ENCODE measurements around the gene DTD1.

DNA sequence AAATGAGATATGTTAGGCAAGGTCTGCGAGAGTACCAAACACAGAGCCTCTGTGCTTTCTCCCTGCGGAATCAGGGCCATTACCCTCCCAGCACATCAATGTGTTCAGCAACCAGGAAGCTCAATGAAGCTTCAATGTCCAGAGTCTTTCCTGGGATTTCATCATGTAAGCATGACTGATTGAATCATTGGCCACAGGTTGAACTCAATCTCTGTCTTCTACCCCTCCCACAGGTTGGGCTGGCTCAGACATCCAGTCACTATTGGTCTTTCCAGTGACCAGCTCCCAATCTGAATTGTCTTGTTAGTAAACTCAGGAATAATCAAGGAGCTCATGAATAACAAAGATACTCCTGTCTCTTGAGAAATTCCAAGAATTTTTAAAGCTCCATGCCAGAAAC lies 2.7 kb upstream of the DTD1 start:
- TF ChIP-seq, protein P1, sequence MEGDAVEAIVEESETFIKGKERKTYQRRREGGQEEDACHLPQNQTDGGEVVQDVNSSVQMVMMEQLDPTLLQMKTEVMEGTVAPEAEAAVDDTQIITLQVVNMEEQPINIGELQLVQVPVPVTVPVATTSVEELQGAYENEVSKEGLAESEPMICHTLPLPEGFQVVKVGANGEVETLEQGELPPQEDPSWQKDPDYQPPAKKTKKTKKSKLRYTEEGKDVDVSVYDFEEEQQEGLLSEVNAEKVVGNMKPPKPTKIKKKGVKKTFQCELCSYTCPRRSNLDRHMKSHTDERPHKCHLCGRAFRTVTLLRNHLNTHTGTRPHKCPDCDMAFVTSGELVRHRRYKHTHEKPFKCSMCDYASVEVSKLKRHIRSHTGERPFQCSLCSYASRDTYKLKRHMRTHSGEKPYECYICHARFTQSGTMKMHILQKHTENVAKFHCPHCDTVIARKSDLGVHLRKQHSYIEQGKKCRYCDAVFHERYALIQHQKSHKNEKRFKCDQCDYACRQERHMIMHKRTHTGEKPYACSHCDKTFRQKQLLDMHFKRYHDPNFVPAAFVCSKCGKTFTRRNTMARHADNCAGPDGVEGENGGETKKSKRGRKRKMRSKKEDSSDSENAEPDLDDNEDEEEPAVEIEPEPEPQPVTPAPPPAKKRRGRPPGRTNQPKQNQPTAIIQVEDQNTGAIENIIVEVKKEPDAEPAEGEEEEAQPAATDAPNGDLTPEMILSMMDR (IDR thresholded peaks at IDR 0.05) = no peak
- no peak for TF ChIP-seq EP300 (IDR thresholded peaks at IDR 0.05; ENCODE audit: borderline replicate concordance in 1 of 2, low read depth in 1 of 2, low read length in 1 of 2)
- TF ChIP-seq, protein P2, sequence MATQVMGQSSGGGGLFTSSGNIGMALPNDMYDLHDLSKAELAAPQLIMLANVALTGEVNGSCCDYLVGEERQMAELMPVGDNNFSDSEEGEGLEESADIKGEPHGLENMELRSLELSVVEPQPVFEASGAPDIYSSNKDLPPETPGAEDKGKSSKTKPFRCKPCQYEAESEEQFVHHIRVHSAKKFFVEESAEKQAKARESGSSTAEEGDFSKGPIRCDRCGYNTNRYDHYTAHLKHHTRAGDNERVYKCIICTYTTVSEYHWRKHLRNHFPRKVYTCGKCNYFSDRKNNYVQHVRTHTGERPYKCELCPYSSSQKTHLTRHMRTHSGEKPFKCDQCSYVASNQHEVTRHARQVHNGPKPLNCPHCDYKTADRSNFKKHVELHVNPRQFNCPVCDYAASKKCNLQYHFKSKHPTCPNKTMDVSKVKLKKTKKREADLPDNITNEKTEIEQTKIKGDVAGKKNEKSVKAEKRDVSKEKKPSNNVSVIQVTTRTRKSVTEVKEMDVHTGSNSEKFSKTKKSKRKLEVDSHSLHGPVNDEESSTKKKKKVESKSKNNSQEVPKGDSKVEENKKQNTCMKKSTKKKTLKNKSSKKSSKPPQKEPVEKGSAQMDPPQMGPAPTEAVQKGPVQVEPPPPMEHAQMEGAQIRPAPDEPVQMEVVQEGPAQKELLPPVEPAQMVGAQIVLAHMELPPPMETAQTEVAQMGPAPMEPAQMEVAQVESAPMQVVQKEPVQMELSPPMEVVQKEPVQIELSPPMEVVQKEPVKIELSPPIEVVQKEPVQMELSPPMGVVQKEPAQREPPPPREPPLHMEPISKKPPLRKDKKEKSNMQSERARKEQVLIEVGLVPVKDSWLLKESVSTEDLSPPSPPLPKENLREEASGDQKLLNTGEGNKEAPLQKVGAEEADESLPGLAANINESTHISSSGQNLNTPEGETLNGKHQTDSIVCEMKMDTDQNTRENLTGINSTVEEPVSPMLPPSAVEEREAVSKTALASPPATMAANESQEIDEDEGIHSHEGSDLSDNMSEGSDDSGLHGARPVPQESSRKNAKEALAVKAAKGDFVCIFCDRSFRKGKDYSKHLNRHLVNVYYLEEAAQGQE (IDR thresholded peaks at IDR 0.05; ENCODE audit: low read depth, low read length) = no peak
- TF ChIP-seq, protein P3, sequence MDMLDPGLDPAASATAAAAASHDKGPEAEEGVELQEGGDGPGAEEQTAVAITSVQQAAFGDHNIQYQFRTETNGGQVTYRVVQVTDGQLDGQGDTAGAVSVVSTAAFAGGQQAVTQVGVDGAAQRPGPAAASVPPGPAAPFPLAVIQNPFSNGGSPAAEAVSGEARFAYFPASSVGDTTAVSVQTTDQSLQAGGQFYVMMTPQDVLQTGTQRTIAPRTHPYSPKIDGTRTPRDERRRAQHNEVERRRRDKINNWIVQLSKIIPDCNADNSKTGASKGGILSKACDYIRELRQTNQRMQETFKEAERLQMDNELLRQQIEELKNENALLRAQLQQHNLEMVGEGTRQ (IDR thresholded peaks at IDR 0.05; ENCODE audit: borderline replicate concordance, low read depth, low read length) = no peak
